DOHH2 (cell line): ENCODE results near the gene ELK3.
A peak's percentile ranks its signal among the peaks of the same experiment; 100 is the strongest.

ENCODE experiments used
- H3F3A ChIP-seq: fragments of 200-600 bp; sonication (generic), shearing (Covaris generic); 2 replicates; pipeline ENCODE4 v1.6.0; 2016; ENCODE audit warnings: antibody characterized with exemption, mild to moderate bottlenecking; ENCODE audit not compliant: control insufficient read depth, insufficient read depth
- H3K27ac ChIP-seq: fragments of 200-600 bp; sonication (generic); 2 replicates; pipeline ENCODE4 v1.5.1; 2014; ENCODE audit warnings: low read depth, mild to moderate bottlenecking, low read length, moderate library complexity
- H3K27me3 ChIP-seq: fragments of 200-600 bp; sonication (generic); 2 replicates; pipeline ENCODE4 v1.6.1; 2014; ENCODE audit warnings: mild to moderate bottlenecking, low read length, mixed read lengths; ENCODE audit not compliant: control insufficient read depth
- H3K36me3 ChIP-seq: fragments of 200-600 bp; sonication (generic); 2 replicates; pipeline ENCODE4 v1.6.1; 2014; ENCODE audit warnings: mild to moderate bottlenecking, low read length, moderate library complexity, mixed read lengths; ENCODE audit not compliant: control insufficient read depth
- H3K4me1 ChIP-seq: fragments of 200-600 bp; sonication (generic); 2 replicates; pipeline ENCODE4 v1.6.1; 2014; ENCODE audit warnings: mild to moderate bottlenecking, low read length, mixed read lengths; ENCODE audit not compliant: control insufficient read depth
- H3K4me2 ChIP-seq: fragments of 200-600 bp; sonication (generic); 2 replicates; pipeline ENCODE4 v1.6.0; 2014; ENCODE audit warnings: mild to moderate bottlenecking, low read length, moderate library complexity
- H3K4me3 ChIP-seq: fragments of 200-600 bp; sonication (generic); 2 replicates; pipeline ENCODE4 v1.5.1; 2014; ENCODE audit warnings: mild to moderate bottlenecking, low read length, mixed read lengths
- H3K79me2 ChIP-seq: fragments of 200-600 bp; sonication (generic); 2 replicates; pipeline ENCODE4 v1.6.1; 2014; ENCODE audit warnings: mild to moderate bottlenecking, low read length, mixed read lengths; ENCODE audit not compliant: control insufficient read depth
- H3K9me2 ChIP-seq: fragments of 200-600 bp; sonication (generic); replicated peaks from 2 replicates; pipeline ENCODE4 v1.6.1; 2014; ENCODE audit warnings: mild to moderate bottlenecking, low read length, mixed read lengths; ENCODE audit not compliant: control insufficient read depth
- H3K9me3 ChIP-seq: fragments of 200-600 bp; sonication (generic); 2 replicates; pipeline ENCODE4 v1.6.1; 2014; ENCODE audit warnings: antibody characterized with exemption, low read length, mixed read lengths; ENCODE audit not compliant: control insufficient read depth, insufficient read depth
- H4K20me1 ChIP-seq: fragments of 200-600 bp; sonication (generic); 2 replicates; pipeline ENCODE4 v1.6.0; 2014; ENCODE audit warnings: low read depth, mild to moderate bottlenecking, antibody characterized with exemption, low read length, moderate library complexity; ENCODE audit not compliant: control insufficient read depth, insufficient read depth
- EZH2phosphoT487 ChIP-seq: fragments of 200-600 bp; sonication (generic); IDR thresholded peaks from 2 replicates; pipeline ENCODE4 v1.6.1; 2017; ENCODE audit warnings: borderline replicate concordance, mild to moderate bottlenecking, antibody characterized with exemption, low read length, moderate library complexity, mixed read lengths
- TF ChIP-seq, protein P1 (sequence below): fragments of 200-600 bp; sonication (generic); IDR thresholded peaks from one replicate; pipeline ENCODE4 v1.5.1; 2014; ENCODE audit warnings: antibody characterized with exemption, mild to moderate bottlenecking, low read depth, low read length; ENCODE audit not compliant: poor library complexity, severe bottlenecking

Gene ELK3

DNA sequence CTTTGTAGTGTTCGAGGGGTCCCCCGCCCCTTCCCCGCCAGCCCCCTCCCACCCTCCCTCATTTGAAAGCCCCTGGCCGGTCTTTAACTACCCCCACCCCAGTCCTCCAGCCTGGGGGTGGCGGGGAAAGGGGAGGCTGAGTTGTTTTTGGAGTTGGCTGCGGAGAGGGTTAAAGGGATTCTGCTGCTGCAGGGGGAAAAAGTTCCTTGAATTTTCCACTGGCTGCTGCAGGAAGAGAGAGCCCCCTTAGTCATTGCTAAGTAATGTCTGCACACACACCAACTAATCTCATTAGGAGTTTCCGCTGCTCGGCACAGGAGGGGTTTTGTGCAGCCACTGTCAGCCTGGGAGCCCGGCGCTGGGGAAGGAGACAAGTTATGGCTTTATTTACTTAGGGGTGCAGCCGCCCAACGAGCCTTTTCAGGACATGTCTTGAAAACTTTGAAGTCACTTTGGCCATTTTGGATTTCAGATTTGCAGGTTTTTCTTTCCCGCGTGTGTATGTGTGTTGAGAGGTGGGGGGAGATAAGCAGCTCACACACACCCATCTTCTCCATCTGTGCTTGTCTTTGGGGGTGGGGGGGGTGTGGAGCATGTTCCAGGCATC, 1.8 kb downstream of the ELK3 start:
- Histone ChIP-seq H3K4me1 (peaks cover 85% of the 10 kb centered on the region), H3K4me2 (peak overlapping the region; percentile 96), H3K27me3 (0 out of 2 replicates have a peak, but pooled peaks cover 3% of the 10 kb centered on the region), H3K9me3 (no peaks in the 10 kb centered on the region), H3K4me3 (peak overlapping the region; percentile 92), H3F3A (peaks cover 50% of the 10 kb centered on the region), H3K9me2 (no peaks in the 10 kb centered on the region), H3K27ac (no peak overlapping the region), H3K79me2 (peaks cover 57% of the 10 kb centered on the region), H4K20me1 (0 out of 2 replicates have a peak, but pooled peaks cover 4% of the 10 kb centered on the region), H3K36me3 (no peaks in the 10 kb centered on the region)
- TF ChIP-seq EZH2phosphoT487 = no peak
- TF ChIP-seq, protein P1, sequence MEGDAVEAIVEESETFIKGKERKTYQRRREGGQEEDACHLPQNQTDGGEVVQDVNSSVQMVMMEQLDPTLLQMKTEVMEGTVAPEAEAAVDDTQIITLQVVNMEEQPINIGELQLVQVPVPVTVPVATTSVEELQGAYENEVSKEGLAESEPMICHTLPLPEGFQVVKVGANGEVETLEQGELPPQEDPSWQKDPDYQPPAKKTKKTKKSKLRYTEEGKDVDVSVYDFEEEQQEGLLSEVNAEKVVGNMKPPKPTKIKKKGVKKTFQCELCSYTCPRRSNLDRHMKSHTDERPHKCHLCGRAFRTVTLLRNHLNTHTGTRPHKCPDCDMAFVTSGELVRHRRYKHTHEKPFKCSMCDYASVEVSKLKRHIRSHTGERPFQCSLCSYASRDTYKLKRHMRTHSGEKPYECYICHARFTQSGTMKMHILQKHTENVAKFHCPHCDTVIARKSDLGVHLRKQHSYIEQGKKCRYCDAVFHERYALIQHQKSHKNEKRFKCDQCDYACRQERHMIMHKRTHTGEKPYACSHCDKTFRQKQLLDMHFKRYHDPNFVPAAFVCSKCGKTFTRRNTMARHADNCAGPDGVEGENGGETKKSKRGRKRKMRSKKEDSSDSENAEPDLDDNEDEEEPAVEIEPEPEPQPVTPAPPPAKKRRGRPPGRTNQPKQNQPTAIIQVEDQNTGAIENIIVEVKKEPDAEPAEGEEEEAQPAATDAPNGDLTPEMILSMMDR = no peak

DNA sequence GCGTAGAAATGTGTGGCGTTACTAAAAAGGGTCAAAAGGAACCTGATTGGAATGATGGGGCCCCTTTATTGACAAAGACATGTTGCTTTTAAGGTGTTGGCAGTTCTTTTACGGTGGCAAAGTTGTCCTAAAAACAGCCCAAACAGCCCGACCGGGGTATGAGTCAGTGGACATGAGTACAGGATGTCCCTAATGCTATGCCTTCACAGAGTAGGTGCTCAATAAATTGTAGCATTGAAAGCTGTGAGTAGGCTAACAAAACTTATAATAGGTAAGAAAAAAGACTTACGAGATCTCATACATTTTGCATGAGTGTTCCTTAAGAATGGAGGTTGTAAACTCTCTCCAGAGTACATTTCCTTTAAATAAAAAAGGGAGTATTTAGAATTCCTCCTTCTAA, 2.6 kb downstream of the ELK3 start:
- Histone ChIP-seq H3K27me3 (0 out of 2 replicates have a peak, but pooled peaks cover 3% of the 10 kb centered on the region), H3K4me1 (peaks cover 85% of the 10 kb centered on the region), H3K27ac (no peak overlapping the region), H3K9me3 (no peaks in the 10 kb centered on the region), H4K20me1 (0 out of 2 replicates have a peak, but pooled peaks cover 4% of the 10 kb centered on the region), H3K9me2 (no peaks in the 10 kb centered on the region), H3K4me3 (peak overlapping the region; percentile 6; the same call in 1 of the 2 replicates), H3K36me3 (no peaks in the 10 kb centered on the region), H3K4me2 (peak overlapping the region; percentile 96), H3F3A (peaks cover 50% of the 10 kb centered on the region), H3K79me2 (peaks cover 66% of the 10 kb centered on the region)
- no peak for TF ChIP-seq EZH2phosphoT487

DNA sequence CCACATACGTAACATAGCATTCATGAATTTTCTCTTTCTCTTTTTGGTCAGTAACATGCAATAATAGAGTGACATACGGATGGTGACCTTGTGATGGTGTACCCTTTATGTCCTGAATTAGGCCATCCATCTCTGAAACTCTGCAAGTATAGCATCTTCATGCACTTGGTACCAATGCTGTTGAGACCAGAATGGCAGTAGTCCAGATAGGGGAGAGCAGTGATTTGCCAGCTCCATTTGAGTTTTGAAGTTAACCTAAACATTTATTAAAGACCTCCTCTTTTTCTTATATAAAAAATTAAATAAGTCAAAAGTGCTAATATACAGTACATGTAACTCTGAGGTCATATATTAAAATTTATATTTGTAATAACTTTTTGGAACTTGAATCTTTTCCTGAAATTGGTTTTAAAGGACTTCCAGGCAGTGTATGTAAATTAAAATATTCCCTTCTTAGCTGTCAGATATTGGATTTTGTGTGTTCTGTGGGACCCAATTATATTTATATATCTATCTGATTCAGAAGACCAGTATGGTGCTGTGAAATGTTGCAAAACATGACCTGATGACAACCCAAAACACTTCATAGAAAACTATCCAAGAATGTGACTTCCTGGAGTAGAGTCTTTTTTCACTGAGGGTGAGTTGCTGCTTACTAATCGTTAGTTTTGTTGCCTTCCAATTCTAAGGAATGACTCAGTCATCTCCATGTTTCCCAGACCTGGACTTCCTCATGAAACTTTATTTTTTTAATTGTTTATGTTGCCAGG, 3.5 kb downstream of the ELK3 start:
- H3K4me3 ChIP-seq = peak overlapping the region; percentile 37
- H3K79me2 ChIP-seq = peaks cover 75% of the 10 kb centered on the region
- no peaks in the 10 kb centered on the region for H3K9me3 ChIP-seq
- H3F3A ChIP-seq = peaks cover 42% of the 10 kb centered on the region
- H3K9me2 ChIP-seq = no peaks in the 10 kb centered on the region
- peaks cover 80% of the 10 kb centered on the region for H3K4me1 ChIP-seq
- H3K27ac ChIP-seq = no peak overlapping the region
- H3K36me3 ChIP-seq = no peaks in the 10 kb centered on the region
- H4K20me1 ChIP-seq = 0 out of 2 replicates have a peak, but pooled peaks cover 4% of the 10 kb centered on the region
- peak overlapping the region; percentile 96 for H3K4me2 ChIP-seq
- TF ChIP-seq, protein P1 = no peak
- no peak for TF ChIP-seq EZH2phosphoT487
- H3K27me3 ChIP-seq = 0 out of 2 replicates have a peak, but pooled peaks cover 3% of the 10 kb centered on the region
